Measurements from ENCODE around the gene FSTL4. TPM values are rescaled to one million over a fixed set of nuclear protein-coding genes. Genes with fewer than 3 reads are reported as not detected.

FSTL4 gene
- total RNA-seq, 1 experiment from 2014 or later = not detected

- H3K27me3 Mint-ChIP-seq (ENCODE audit: unreplicated experiment) = peaks cover 84% of the 10 kb centered on the region
- no peaks in the 10 kb centered on the region for H3K36me3 Mint-ChIP-seq (ENCODE audit: insufficient read depth, unreplicated experiment)
- CTCF ChIA-PET = interaction anchor here (0.5 to 1.0 kb wide), 2 partner anchors 15 to 598 kb away, joined by 3 read pairs; no protein-coding TSS in a partner anchor
- no peaks in the 10 kb centered on the region for H3K4me1 Mint-ChIP-seq (ENCODE audit: low read depth, unreplicated experiment)
- no TSS peak for BruUV-seq (replicated peaks)
- TF ChIP-seq CTCF (IDR thresholded peaks at IDR 0.05; ENCODE audit: unreplicated experiment) = no peak
- intact Hi-C loops (cut with micrococcal nuclease; ENCODE audit: unreplicated experiment) = no loop called here
- DNase-seq = no peak
- H3K4me3 Mint-ChIP-seq (ENCODE audit: low read depth, unreplicated experiment) = no peak overlapping the region
- H3K9me3 Mint-ChIP-seq (ENCODE audit: low read depth, unreplicated experiment) = no peaks in the 10 kb centered on the region
- no peak overlapping the region for H3K27ac Mint-ChIP-seq (ENCODE audit: unreplicated experiment)
Measured at GRCh38 chr5:133409210-133409674, 203.1 kb downstream of the FSTL4 start.

- Mint-ChIP-seq H3K36me3 (ENCODE audit: insufficient read depth, unreplicated experiment) (no peaks in the 10 kb centered on the region), H3K4me1 (ENCODE audit: low read depth, unreplicated experiment) (no peaks in the 10 kb centered on the region), H3K9me3 (ENCODE audit: low read depth, unreplicated experiment) (no peaks in the 10 kb centered on the region), H3K4me3 (ENCODE audit: low read depth, unreplicated experiment) (no peak overlapping the region), H3K27me3 (ENCODE audit: unreplicated experiment) (peaks cover 84% of the 10 kb centered on the region), H3K27ac (ENCODE audit: unreplicated experiment) (no peak overlapping the region)
- intact Hi-C loops (cut with micrococcal nuclease; ENCODE audit: unreplicated experiment) = no loop called here
- CTCF ChIA-PET = no interaction called here
- no TSS peak for BruUV-seq (replicated peaks)
- no peak for DNase-seq
- TF ChIP-seq CTCF (IDR thresholded peaks at IDR 0.05; ENCODE audit: unreplicated experiment) = no peak
Measured at GRCh38 chr5:133408322-133408721, 204.0 kb downstream of the FSTL4 start.

- Mint-ChIP-seq H3K27ac (ENCODE audit: unreplicated experiment) (no peak overlapping the region), H3K27me3 (ENCODE audit: unreplicated experiment) (peaks cover 82% of the 10 kb centered on the region), H3K4me3 (ENCODE audit: low read depth, unreplicated experiment) (no peak overlapping the region), H3K36me3 (ENCODE audit: insufficient read depth, unreplicated experiment) (no peaks in the 10 kb centered on the region), H3K9me3 (ENCODE audit: low read depth, unreplicated experiment) (no peaks in the 10 kb centered on the region), H3K4me1 (ENCODE audit: low read depth, unreplicated experiment) (no peaks in the 10 kb centered on the region)
- DNase-seq = no peak
- BruUV-seq (replicated peaks) = no TSS peak
- no peak for TF ChIP-seq CTCF (IDR thresholded peaks at IDR 0.05; ENCODE audit: unreplicated experiment)
- intact Hi-C loops (cut with micrococcal nuclease; ENCODE audit: unreplicated experiment) = no loop called here
- CTCF ChIA-PET = interaction anchor here (1.0 to 1.1 kb wide), 2 partner anchors 10 to 16 kb away, joined by 3 to 4 read pairs; no protein-coding TSS in a partner anchor
Measured at GRCh38 chr5:133406977-133407632, 205.2 kb downstream of the FSTL4 start.

GRCh38 chr5:133406208-133406976 is 205.9 kb downstream of the FSTL4 start:
- H3K4me3 Mint-ChIP-seq (ENCODE audit: low read depth, unreplicated experiment) = no peak overlapping the region
- H3K9me3 Mint-ChIP-seq (ENCODE audit: low read depth, unreplicated experiment) = no peaks in the 10 kb centered on the region
- no peaks in the 10 kb centered on the region for H3K36me3 Mint-ChIP-seq (ENCODE audit: insufficient read depth, unreplicated experiment)
- no peaks in the 10 kb centered on the region for H3K4me1 Mint-ChIP-seq (ENCODE audit: low read depth, unreplicated experiment)
- intact Hi-C loops (cut with micrococcal nuclease; ENCODE audit: unreplicated experiment) = no loop called here
- H3K27ac Mint-ChIP-seq (ENCODE audit: unreplicated experiment) = no peak overlapping the region
- DNase-seq = no peak
- no peak for TF ChIP-seq CTCF (IDR thresholded peaks at IDR 0.05; ENCODE audit: unreplicated experiment)
- CTCF ChIA-PET = interaction anchor here (1.0 to 1.1 kb wide), 2 partner anchors 9 to 17 kb away, joined by 3 to 4 read pairs; no protein-coding TSS in a partner anchor
- peaks cover 82% of the 10 kb centered on the region for H3K27me3 Mint-ChIP-seq (ENCODE audit: unreplicated experiment)
- BruUV-seq (replicated peaks) = no TSS peak
